ENCODE results near the gene SFMBT2.

DNA sequence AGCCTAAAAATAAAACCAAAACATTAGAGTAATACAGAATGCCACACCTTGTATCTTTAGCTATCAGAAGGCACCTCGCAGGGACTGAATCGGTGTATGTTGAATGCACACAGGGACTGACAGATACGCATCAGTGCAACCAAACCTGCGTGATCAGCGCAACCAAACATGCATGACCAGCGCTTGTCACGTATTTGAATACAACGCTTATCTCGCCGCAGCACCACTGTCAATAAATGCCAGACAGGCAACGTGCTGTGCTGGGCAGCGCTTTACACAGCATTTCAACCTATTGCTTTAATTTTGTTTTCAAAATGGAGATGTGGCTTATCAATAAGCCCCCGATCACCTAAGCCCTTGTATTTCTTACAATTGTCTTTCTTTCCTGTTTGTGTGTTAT lies 242.4 kb downstream of the SFMBT2 start:
- TF ChIP-seq, protein P1, sequence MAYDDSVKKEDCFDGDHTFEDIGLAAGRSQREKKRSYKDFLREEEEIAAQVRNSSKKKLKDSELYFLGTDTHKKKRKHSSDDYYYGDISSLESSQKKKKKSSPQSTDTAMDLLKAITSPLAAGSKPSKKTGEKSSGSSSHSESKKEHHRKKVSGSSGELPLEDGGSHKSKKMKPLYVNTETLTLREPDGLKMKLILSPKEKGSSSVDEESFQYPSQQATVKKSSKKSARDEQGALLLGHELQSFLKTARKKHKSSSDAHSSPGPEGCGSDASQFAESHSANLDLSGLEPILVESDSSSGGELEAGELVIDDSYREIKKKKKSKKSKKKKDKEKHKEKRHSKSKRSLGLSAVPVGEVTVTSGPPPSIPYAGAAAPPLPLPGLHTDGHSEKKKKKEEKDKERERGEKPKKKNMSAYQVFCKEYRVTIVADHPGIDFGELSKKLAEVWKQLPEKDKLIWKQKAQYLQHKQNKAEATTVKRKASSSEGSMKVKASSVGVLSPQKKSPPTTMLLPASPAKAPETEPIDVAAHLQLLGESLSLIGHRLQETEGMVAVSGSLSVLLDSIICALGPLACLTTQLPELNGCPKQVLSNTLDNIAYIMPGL (CRISPR knock-in tag; IDR thresholded peaks at IDR 0.05; ENCODE audit: borderline replicate concordance): no peak
- TF ChIP-seq, protein P2, sequence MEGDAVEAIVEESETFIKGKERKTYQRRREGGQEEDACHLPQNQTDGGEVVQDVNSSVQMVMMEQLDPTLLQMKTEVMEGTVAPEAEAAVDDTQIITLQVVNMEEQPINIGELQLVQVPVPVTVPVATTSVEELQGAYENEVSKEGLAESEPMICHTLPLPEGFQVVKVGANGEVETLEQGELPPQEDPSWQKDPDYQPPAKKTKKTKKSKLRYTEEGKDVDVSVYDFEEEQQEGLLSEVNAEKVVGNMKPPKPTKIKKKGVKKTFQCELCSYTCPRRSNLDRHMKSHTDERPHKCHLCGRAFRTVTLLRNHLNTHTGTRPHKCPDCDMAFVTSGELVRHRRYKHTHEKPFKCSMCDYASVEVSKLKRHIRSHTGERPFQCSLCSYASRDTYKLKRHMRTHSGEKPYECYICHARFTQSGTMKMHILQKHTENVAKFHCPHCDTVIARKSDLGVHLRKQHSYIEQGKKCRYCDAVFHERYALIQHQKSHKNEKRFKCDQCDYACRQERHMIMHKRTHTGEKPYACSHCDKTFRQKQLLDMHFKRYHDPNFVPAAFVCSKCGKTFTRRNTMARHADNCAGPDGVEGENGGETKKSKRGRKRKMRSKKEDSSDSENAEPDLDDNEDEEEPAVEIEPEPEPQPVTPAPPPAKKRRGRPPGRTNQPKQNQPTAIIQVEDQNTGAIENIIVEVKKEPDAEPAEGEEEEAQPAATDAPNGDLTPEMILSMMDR (IDR thresholded peaks at IDR 0.05): no peak
- TF ChIP-seq, protein P3, sequence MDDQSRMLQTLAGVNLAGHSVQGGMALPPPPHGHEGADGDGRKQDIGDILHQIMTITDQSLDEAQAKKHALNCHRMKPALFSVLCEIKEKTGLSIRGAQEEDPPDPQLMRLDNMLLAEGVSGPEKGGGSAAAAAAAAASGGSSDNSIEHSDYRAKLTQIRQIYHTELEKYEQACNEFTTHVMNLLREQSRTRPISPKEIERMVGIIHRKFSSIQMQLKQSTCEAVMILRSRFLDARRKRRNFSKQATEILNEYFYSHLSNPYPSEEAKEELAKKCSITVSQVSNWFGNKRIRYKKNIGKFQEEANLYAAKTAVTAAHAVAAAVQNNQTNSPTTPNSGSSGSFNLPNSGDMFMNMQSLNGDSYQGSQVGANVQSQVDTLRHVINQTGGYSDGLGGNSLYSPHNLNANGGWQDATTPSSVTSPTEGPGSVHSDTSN (IDR thresholded peaks at IDR 0.05): no peak
- TF ChIP-seq RFX5 (IDR thresholded peaks at IDR 0.05) (no peak), HOXA7 (CRISPR knock-in tag; IDR thresholded peaks at IDR 0.05) (no peak), ESRRA (IDR thresholded peaks at IDR 0.05; ENCODE audit: borderline replicate concordance, low read length) (no peak), RARB (CRISPR knock-in tag; IDR thresholded peaks at IDR 0.05) (no peak), MAFK (IDR thresholded peaks at IDR 0.05; ENCODE audit: partially characterized antibody) (no peak), SREBF2 (IDR thresholded peaks at IDR 0.05) (no peak), SMC3 (IDR thresholded peaks at IDR 0.05) (no peak)
